H1 (cell line): ENCODE results near the gene ATF7IP. TPM values are rescaled to one million over a fixed set of nuclear protein-coding genes. Genes with fewer than 3 reads are reported as not detected.

Experiments used
- BCL11A ChIP-seq, 2 experiments: IDR thresholded peaks; one replicate each; pipeline ENCODE4 v1.6.1; 2011; ENCODE audit warnings: low read depth in 2 of 2, low read length in 2 of 2, mild to moderate bottlenecking in 2 of 2
- CHD7 ChIP-seq: fragments of 300-600 bp; sonication (generic); IDR thresholded peaks from 2 replicates; pipeline ENCODE4 v1.7.1; 2012; ENCODE audit warnings: low read length, moderate library complexity, mild to moderate bottlenecking, inconsistent platforms; ENCODE audit not compliant: insufficient replicate concordance
- CREB1 ChIP-seq: IDR thresholded peaks from 2 replicates; pipeline ENCODE4 v1.6.1; 2012; ENCODE audit warnings: inconsistent platforms
- EP300 ChIP-seq, 2 experiments: IDR thresholded peaks; 1 replicate in 1 of 2; 2 replicates in 1 of 2; pipeline ENCODE4 v1.6.1; 2011 to 2012; ENCODE audit warnings: low read depth in 2 of 2, low read length in 2 of 2, mild to moderate bottlenecking in 2 of 2, borderline replicate concordance in 1 of 2, inconsistent platforms in 1 of 2, moderate library complexity in 1 of 2
- HDAC2 ChIP-seq, 2 experiments: fragments of 300-600 bp in 1 of 2; sonication (generic) in 1 of 2; IDR thresholded peaks; 2 replicates each; pipeline ENCODE4 v1.6.1; 2011 to 2012; ENCODE audit warnings: low read depth in 2 of 2, low read length in 2 of 2, mild to moderate bottlenecking in 2 of 2, moderate library complexity in 2 of 2, borderline replicate concordance in 1 of 2, inconsistent platforms in 1 of 2
- HDAC6 ChIP-seq: IDR thresholded peaks from one replicate; pipeline ENCODE4 v1.7.1; 2012; ENCODE audit warnings: low read depth, mild to moderate bottlenecking, inconsistent platforms, low read length, moderate library complexity
- POU5F1 ChIP-seq: IDR thresholded peaks from 2 replicates; pipeline ENCODE4 v1.6.1; 2011; ENCODE audit warnings: low read depth, mild to moderate bottlenecking, low read length, moderate library complexity
- SIN3A ChIP-seq, 2 experiments: IDR thresholded peaks in 1 of 2; conservative IDR thresholded peaks in 1 of 2; 2 replicates each; pipeline ENCODE4 v1.6.1; 2011 to 2012; ENCODE audit warnings: low read length in 2 of 2, improper control_type of control experiment in 1 of 2, low read depth in 1 of 2, mild to moderate bottlenecking in 1 of 2
- polyA plus RNA-seq, 7 experiments: library from polyadenylated mRNA; depleted of rRNA in 3 of 7; stranded (reverse) in 5 of 7; unstranded in 2 of 7; fragments of >200 nt in 5 of 7; fragments of 200-250 nt in 2 of 7; gene quantifications; 1 replicate in 5 of 7; 2 replicates in 1 of 7; 4 replicates in 1 of 7; pipeline versions ENCODE4 v1.2.1 to v1.2.3, GENCODE V29; 2011 to 2013; ENCODE audit warnings: missing spikeins in 2 of 7, mixed read lengths in 2 of 7
- total RNA-seq: library from RNA; stranded (reverse); fragmentation: NEBNext Ultra II Directional; extraction: Animal tissue kit (Norgen Biotek cat#: 25700); gene quantifications from 2 replicates; pipeline ENCODE4 v1.2.1, GENCODE V29; 2021

ATF7IP gene
- total and polyA plus RNA-seq, 2 of the 8 experiments (the other 6 are each of a cell fraction or from before 2014, with no cell fraction given), result 34.2 to 148 TPM

- no peak for TF ChIP-seq BCL11A (IDR thresholded peaks at IDR 0.05; ENCODE audit: low read depth in 2 of 2, low read length in 2 of 2)
- peak; percentile 54; the same call in 1 of the 2 replicates for TF ChIP-seq POU5F1
- no peak for TF ChIP-seq SIN3A (conservative IDR thresholded peaks at IDR 0.05 in 1 of 2, IDR thresholded peaks at IDR 0.05 in 1 of 2; ENCODE audit: low read depth in 1 of 2, low read length in 2 of 2)
- peak; percentile 61; the same call in 1 of the 2 replicates for TF ChIP-seq CREB1
- no peak for TF ChIP-seq CHD7
- TF ChIP-seq HDAC2 (IDR thresholded peaks at IDR 0.05; ENCODE audit: borderline replicate concordance in 1 of 2, low read depth in 2 of 2, low read length in 2 of 2), result peak in 1 of 2 experiments; percentile 84; a peak in 1 of 4 replicates
- peak in 1 of 2 experiments; percentile 66; a peak in 1 of 3 replicates for TF ChIP-seq EP300 (IDR thresholded peaks at IDR 0.05; ENCODE audit: borderline replicate concordance in 1 of 2, low read depth in 2 of 2, low read length in 2 of 2)
- no peak for TF ChIP-seq HDAC6
Measured at GRCh38 chr12:14365294-14366208, at the start of gene ATF7IP (continued).
